Measurements from ENCODE around the gene C5orf58.
A peak's percentile ranks its signal among the peaks of the same experiment; 100 is the strongest.
"Not testable (repeated sequence)": the region's sequence is repeated elsewhere in the genome, so short reads cannot be mapped to it uniquely, and the experiment has no call there.

C5orf58 gene

GRCh38 chr5:170246126-170246870 is 13.5 kb downstream of the C5orf58 start:
- H3K36me3 ChIP-seq (ENCODE audit: control insufficient read depth in 1 of 2, insufficient read depth in 2 of 2, low read depth in 1 of 2, low read length in 2 of 2), result no peaks in the 10 kb centered on the region
- 76% methylated on average over 4 of the region's 4 CpGs for WGBS
- H3K9ac ChIP-seq (ENCODE audit: low read length), result no peak overlapping the region
- no peaks in the 10 kb centered on the region for H3K4me1 ChIP-seq (ENCODE audit: control insufficient read depth, insufficient read depth, low read depth, low read length)
- no peaks in the 10 kb centered on the region for H3K9me3 ChIP-seq (ENCODE audit: control insufficient read depth, low read length)
- no peak overlapping the region for H2AK5ac ChIP-seq (ENCODE audit: low read length, severe bottlenecking)
- no peak overlapping the region for H2AFZ ChIP-seq (ENCODE audit: low read depth, low read length)
- H3K79me1 ChIP-seq (replicated peaks; ENCODE audit: low read length, poor library complexity, severe bottlenecking), result no peaks in the 10 kb centered on the region
- H3K14ac ChIP-seq (ENCODE audit: low read length in 2 of 2), result no peak overlapping the region
- no peak overlapping the region for H3K4ac ChIP-seq (ENCODE audit: low read depth in 1 of 2, low read length in 2 of 2)
- no peak for DNase-seq
- no peak overlapping the region for H2BK12ac ChIP-seq (ENCODE audit: low read length in 2 of 2)
- H3K27ac ChIP-seq (ENCODE audit: low read length, poor library complexity, severe bottlenecking), result no peak overlapping the region
- H3K23ac ChIP-seq (ENCODE audit: low read length in 2 of 2), result no peak overlapping the region
- H2BK120ac ChIP-seq (ENCODE audit: low read depth, low read length), result no peak overlapping the region
- H2BK5ac ChIP-seq (ENCODE audit: low read depth, low read length, poor library complexity, severe bottlenecking), result no peak overlapping the region
- H3K4me2 ChIP-seq (ENCODE audit: low read length, poor library complexity, severe bottlenecking), result no peak overlapping the region
- no peak overlapping the region for H2BK15ac ChIP-seq (ENCODE audit: low read depth, poor library complexity, severe bottlenecking)
- H4K91ac ChIP-seq (ENCODE audit: low read length), result no peak overlapping the region
- no peak overlapping the region for H3K4me3 ChIP-seq (ENCODE audit: insufficient read depth in 1 of 2, low read depth in 1 of 2, low read length in 2 of 2)
- H3K18ac ChIP-seq (ENCODE audit: low read depth in 1 of 2, low read length in 2 of 2), result no peak overlapping the region
- no peaks in the 10 kb centered on the region for H3K27me3 ChIP-seq (ENCODE audit: control insufficient read depth in 1 of 2, insufficient read depth in 1 of 2, low read length in 2 of 2)
- H4K8ac ChIP-seq (ENCODE audit: low read length), result no peak overlapping the region

GRCh38 chr5:170247363-170247762 is 14.6 kb downstream of the C5orf58 start:
- H3K4ac ChIP-seq (ENCODE audit: low read depth in 1 of 2, low read length in 2 of 2), result no peak overlapping the region
- H2BK12ac ChIP-seq (ENCODE audit: low read length in 2 of 2), result no peak overlapping the region
- H3K79me1 ChIP-seq (replicated peaks; ENCODE audit: low read length, poor library complexity, severe bottlenecking), result no peaks in the 10 kb centered on the region
- H3K18ac ChIP-seq (ENCODE audit: low read depth in 1 of 2, low read length in 2 of 2), result no peak overlapping the region
- no peak overlapping the region for H3K27ac ChIP-seq (ENCODE audit: low read length, poor library complexity, severe bottlenecking)
- no peak overlapping the region for H4K8ac ChIP-seq (ENCODE audit: low read length)
- no peak overlapping the region for H3K4me2 ChIP-seq (ENCODE audit: low read length, poor library complexity, severe bottlenecking)
- H3K4me1 ChIP-seq (ENCODE audit: control insufficient read depth, insufficient read depth, low read depth, low read length), result no peaks in the 10 kb centered on the region
- H2BK120ac ChIP-seq (ENCODE audit: low read depth, low read length), result no peak overlapping the region
- WGBS, result 83% methylated on average over 2 of the region's 2 CpGs
- H3K23ac ChIP-seq (ENCODE audit: low read length in 2 of 2), result no peak overlapping the region
- H3K4me3 ChIP-seq (ENCODE audit: insufficient read depth in 1 of 2, low read depth in 1 of 2, low read length in 2 of 2), result no peak overlapping the region
- H3K9ac ChIP-seq (ENCODE audit: low read length), result no peak overlapping the region
- H3K27me3 ChIP-seq (ENCODE audit: control insufficient read depth in 1 of 2, insufficient read depth in 1 of 2, low read length in 2 of 2), result peaks cover 3 to 8% of the 10 kb centered on the region in 2 experiments
- no peak overlapping the region for H4K91ac ChIP-seq (ENCODE audit: low read length)
- no peak overlapping the region for H2BK5ac ChIP-seq (ENCODE audit: low read depth, low read length, poor library complexity, severe bottlenecking)
- no peaks in the 10 kb centered on the region for H3K36me3 ChIP-seq (ENCODE audit: control insufficient read depth in 1 of 2, insufficient read depth in 2 of 2, low read depth in 1 of 2, low read length in 2 of 2)
- no peak for DNase-seq
- H2AK5ac ChIP-seq (ENCODE audit: low read length, severe bottlenecking), result no peak overlapping the region
- H2BK15ac ChIP-seq (ENCODE audit: low read depth, poor library complexity, severe bottlenecking), result no peak overlapping the region
- no peak overlapping the region for H2AFZ ChIP-seq (ENCODE audit: low read depth, low read length)
- H3K14ac ChIP-seq (ENCODE audit: low read length in 2 of 2), result no peak overlapping the region
- no peaks in the 10 kb centered on the region for H3K9me3 ChIP-seq (ENCODE audit: control insufficient read depth, low read length)

- no peak overlapping the region for H3K4me3 ChIP-seq (ENCODE audit: insufficient read depth in 1 of 2, low read depth in 1 of 2, low read length in 2 of 2)
- H4K8ac ChIP-seq (ENCODE audit: low read length), result no peak overlapping the region
- no peaks in the 10 kb centered on the region for H3K79me1 ChIP-seq (replicated peaks; ENCODE audit: low read length, poor library complexity, severe bottlenecking)
- peak; percentile 51 for DNase-seq
- no peak overlapping the region for H2BK12ac ChIP-seq (ENCODE audit: low read length in 2 of 2)
- no peak overlapping the region for H2AK5ac ChIP-seq (ENCODE audit: low read length, severe bottlenecking)
- H2AFZ ChIP-seq (ENCODE audit: low read depth, low read length), result no peak overlapping the region
- no peak overlapping the region for H4K91ac ChIP-seq (ENCODE audit: low read length)
- no peak overlapping the region for H3K4me2 ChIP-seq (ENCODE audit: low read length, poor library complexity, severe bottlenecking)
- H3K27ac ChIP-seq (ENCODE audit: low read length, poor library complexity, severe bottlenecking), result no peak overlapping the region
- H3K27me3 ChIP-seq (ENCODE audit: control insufficient read depth in 1 of 2, insufficient read depth in 1 of 2, low read length in 2 of 2), result peaks cover 6 to 8% of the 10 kb centered on the region in 2 experiments
- no peak overlapping the region for H2BK120ac ChIP-seq (ENCODE audit: low read depth, low read length)
- no peaks in the 10 kb centered on the region for H3K36me3 ChIP-seq (ENCODE audit: control insufficient read depth in 1 of 2, insufficient read depth in 2 of 2, low read depth in 1 of 2, low read length in 2 of 2)
- H3K18ac ChIP-seq (ENCODE audit: low read depth in 1 of 2, low read length in 2 of 2), result no peak overlapping the region
- H3K4ac ChIP-seq (ENCODE audit: low read depth in 1 of 2, low read length in 2 of 2), result no peak overlapping the region
- no peak overlapping the region for H2BK5ac ChIP-seq (ENCODE audit: low read depth, low read length, poor library complexity, severe bottlenecking)
- no peak overlapping the region for H3K9ac ChIP-seq (ENCODE audit: low read length)
- 31% methylated on average over 5 of the region's 6 CpGs for WGBS
- no peak overlapping the region for H2BK15ac ChIP-seq (ENCODE audit: low read depth, poor library complexity, severe bottlenecking)
- H3K14ac ChIP-seq (ENCODE audit: low read length in 2 of 2), result no peak overlapping the region
- H3K23ac ChIP-seq (ENCODE audit: low read length in 2 of 2), result no peak overlapping the region
- H3K4me1 ChIP-seq (ENCODE audit: control insufficient read depth, insufficient read depth, low read depth, low read length), result no peaks in the 10 kb centered on the region
- H3K9me3 ChIP-seq (ENCODE audit: control insufficient read depth, low read length), result no peaks in the 10 kb centered on the region
Measured at GRCh38 chr5:170248172-170248930, 15.6 kb downstream of the C5orf58 start.

GRCh38 chr5:170248931-170249227 is 16.1 kb downstream of the C5orf58 start:
- not testable (repeated sequence) for H3K4me2 ChIP-seq (ENCODE audit: low read length, poor library complexity, severe bottlenecking); H3K27ac ChIP-seq (ENCODE audit: low read length, poor library complexity, severe bottlenecking); H2BK12ac ChIP-seq (ENCODE audit: low read length in 2 of 2); H3K9ac ChIP-seq (ENCODE audit: low read length); H2BK120ac ChIP-seq (ENCODE audit: low read depth, low read length); H2AFZ ChIP-seq (ENCODE audit: low read depth, low read length); H3K36me3 ChIP-seq (ENCODE audit: control insufficient read depth in 1 of 2, insufficient read depth in 2 of 2, low read depth in 1 of 2, low read length in 2 of 2); H3K23ac ChIP-seq (ENCODE audit: low read length in 2 of 2); H3K18ac ChIP-seq (ENCODE audit: low read depth in 1 of 2, low read length in 2 of 2); H2BK5ac ChIP-seq (ENCODE audit: low read depth, low read length, poor library complexity, severe bottlenecking); H3K4me3 ChIP-seq (ENCODE audit: insufficient read depth in 1 of 2, low read depth in 1 of 2, low read length in 2 of 2); H4K91ac ChIP-seq (ENCODE audit: low read length); DNase-seq; H3K27me3 ChIP-seq (ENCODE audit: control insufficient read depth in 1 of 2, insufficient read depth in 1 of 2, low read length in 2 of 2); H2AK5ac ChIP-seq (ENCODE audit: low read length, severe bottlenecking); H4K8ac ChIP-seq (ENCODE audit: low read length); H3K79me1 ChIP-seq (replicated peaks; ENCODE audit: low read length, poor library complexity, severe bottlenecking); H3K9me3 ChIP-seq (ENCODE audit: control insufficient read depth, low read length); H3K4ac ChIP-seq (ENCODE audit: low read depth in 1 of 2, low read length in 2 of 2); H2BK15ac ChIP-seq (ENCODE audit: low read depth, poor library complexity, severe bottlenecking); H3K4me1 ChIP-seq (ENCODE audit: control insufficient read depth, insufficient read depth, low read depth, low read length); H3K14ac ChIP-seq (ENCODE audit: low read length in 2 of 2)
- 74% methylated on average over 4 of the region's 4 CpGs for WGBS
